ENCODE measurements around the gene TECPR1.
"Not testable (repeated sequence)": the region's sequence is repeated elsewhere in the genome, so short reads cannot be mapped to it uniquely, and the experiment has no call there.

TECPR1 gene

GRCh38 chr7:98227939-98228338 lies 24.1 kb downstream of the TECPR1 start:
- DNase-seq (ENCODE audit: low read depth in 4 of 4, low spot score in 1 of 4), result no peak

DNA sequence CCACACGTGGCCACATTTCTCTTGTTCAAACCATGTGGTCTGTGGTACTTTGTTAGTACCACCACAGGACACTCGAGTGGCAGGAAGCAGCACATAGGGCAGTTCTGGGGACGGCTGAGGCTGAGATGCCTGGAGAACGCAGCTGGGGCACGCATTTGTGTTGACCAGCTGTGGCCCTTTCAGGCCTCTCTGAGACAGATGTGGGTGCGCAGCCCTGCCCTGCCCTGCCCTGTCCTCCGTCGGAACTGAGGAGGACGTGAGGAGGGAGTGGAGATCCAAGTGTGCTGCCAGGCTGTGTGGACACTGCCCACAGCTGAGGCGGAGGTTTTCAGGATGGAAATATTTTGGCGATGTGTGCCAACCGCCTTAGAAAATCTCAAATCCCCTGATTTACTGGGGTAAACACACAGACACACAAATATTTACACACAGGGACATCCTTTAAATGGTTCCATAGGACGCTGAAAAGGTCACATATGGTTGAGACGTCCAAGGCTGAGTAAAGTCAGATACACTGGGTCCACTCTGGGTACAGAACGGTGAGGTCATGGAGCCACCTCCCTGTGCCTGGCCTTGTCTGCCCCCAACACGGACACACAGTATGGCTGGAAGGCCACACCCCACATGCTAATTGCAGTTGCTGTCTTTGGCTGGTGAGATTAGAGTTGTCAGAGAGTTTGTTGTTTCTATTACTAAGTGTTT lies 26.0 kb downstream of the TECPR1 start:
- no peak for DNase-seq (ENCODE audit: low read depth in 4 of 4, low spot score in 1 of 4)

DNA sequence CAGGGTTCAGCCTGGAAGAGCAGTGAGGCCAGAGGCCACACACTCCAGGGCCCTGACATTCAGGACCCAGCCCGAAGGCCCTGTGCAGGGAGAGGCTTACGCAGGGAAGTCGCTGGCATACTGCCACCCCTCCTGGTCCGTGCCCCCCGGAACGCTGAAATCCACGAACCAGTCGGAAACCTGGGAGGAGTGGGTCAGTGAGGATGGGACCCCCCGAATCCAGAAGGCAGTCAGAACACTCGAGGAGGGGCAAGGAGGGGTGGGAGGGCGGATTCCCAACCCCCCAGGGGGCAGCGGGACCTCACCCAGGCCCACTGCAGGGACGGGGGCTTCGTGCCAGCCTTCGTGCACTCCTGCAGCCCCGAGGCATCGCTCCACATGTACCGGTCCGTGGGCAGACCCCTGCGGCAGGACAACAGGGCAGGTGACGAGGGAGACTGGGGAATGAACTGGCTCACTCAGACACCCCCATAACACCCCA lies 27.3 kb downstream of the TECPR1 start:
- DNase-seq (ENCODE audit: low read depth in 4 of 4, low spot score in 1 of 4), result no peak

GRCh38 chr7:98223898-98224700 lies 27.9 kb downstream of the TECPR1 start:
- DNase-seq (ENCODE audit: low read depth in 4 of 4, low spot score in 1 of 4), result no peak

DNA sequence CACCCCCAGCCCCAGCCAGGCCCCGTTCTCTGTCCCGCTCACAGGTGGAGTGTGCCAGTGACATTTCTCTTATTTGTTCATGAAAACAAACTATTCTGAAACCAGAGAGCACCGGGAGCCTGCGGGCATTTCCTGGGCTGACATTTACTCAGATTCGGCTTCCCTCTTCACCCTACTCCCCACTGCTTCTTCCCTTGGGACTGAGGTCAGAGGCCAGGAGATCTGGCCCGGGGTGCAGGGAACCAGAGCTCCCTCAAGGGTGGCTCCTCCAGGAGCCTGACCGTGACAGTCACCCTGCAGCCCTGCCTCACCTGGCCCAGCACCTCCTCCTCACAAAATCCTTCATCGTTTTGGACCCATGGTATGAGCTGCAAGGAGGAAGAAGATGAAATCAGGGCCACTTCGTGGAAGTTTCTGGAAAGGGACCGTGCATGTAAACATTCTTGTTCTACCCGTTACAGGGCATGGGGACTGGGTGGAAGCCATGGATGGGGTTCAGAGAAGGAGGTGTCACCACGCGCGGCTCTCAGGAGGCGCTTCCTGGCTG lies 28.6 kb downstream of the TECPR1 start:
- no peak for DNase-seq (ENCODE audit: low read depth in 4 of 4, low spot score in 1 of 4)

DNA sequence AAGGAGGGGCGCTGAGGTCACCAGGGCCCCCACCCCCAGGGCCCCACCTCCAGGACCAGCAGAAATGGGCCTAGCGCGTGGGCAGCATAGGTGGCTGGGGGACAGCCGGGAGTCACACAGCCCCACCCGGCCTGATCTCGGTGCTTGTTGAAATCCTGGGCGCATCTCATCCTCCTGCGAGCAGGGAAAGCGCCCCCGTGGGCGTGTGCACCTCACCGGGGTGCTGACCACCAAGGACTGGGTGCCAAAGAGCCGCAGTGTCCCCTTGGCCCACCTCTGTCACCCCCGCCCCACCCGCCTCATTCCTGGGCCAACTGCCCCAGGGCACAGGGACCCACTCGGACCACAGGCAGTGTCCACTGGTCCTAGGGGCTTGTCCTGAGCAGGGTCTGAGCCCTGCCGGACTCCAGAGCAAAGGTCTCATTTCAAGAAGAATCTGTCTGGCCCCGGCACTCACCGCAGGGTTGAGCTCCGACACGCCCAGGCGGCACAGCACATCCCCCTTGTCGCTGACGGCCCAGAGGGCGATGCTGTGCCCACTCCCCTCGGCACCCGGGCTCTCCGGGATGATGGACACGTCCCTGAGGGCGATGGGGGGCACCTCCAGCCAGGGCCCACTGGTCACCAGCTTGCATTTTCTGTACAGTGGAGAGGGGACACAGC lies 29.4 kb downstream of the TECPR1 start:
- DNase-seq (ENCODE audit: low read depth in 4 of 4, low spot score in 1 of 4), result no peak

DNA sequence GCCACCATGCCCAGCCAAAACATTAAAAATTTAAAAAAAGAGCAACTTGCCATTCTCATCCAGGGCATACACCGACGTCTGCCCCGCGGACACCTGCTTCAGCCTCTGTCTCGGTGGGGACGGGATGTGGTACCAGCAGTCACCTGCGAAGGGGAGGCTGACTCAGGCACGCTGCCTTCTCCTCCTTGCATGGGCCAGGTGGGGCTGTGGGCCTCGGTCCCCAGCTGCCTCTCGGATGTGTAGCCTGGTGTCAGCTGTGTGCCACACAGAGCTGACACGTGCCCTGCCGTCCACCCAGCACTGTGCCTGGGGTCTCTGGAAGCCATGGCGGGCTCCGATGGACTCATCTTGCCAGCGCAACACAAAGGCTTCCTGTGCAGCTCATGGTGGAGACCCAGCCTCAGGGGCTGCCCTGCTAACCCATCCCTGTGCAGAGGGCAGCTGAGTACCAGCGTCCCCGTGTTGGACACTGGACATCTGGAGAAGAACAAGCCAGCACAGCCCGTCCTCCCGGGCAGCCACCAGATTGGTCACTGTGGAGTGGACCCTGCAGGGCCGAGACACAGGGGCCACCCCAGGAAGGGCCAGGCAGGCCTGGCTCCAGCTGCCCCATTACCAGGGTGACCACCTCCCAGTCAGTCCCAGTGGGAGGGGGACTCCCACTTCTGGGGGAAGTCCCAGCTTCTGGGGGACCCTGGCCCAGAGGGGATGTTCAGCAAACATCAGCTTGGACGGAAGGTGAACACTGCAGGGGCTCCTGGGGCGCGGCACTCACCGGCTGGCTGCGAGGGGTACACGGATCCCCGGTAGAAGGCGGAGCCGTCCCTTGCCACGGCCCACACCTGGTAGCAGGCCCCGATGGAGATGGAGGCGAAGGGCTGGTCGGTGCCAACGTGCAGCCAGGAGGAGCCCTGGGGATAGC lies 30.2 kb downstream of the TECPR1 start:
- DNase-seq (ENCODE audit: low read depth in 4 of 4, low spot score in 1 of 4), result no peak

DNA sequence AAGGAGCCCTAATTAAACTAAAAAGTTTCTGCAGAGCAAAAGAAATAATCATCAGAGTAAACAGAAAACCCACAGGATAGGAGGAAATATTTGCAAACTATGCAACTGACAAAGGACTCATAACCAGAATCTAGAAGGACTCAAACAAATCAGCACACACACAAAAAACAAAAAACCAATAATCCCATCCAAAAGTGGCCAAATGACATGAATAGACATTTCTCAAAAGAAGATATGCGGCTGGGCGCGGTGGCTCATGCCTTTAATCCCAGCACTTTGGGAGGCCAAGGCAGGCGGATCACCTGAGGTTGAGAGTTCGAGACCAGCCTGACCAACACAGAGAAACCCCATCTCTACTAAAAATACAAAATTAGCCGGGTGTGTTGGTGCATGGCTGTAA lies 32.6 kb downstream of the TECPR1 start:
- DNase-seq (ENCODE audit: low read depth in 4 of 4, low spot score in 1 of 4), result not testable (repeated sequence)

DNA sequence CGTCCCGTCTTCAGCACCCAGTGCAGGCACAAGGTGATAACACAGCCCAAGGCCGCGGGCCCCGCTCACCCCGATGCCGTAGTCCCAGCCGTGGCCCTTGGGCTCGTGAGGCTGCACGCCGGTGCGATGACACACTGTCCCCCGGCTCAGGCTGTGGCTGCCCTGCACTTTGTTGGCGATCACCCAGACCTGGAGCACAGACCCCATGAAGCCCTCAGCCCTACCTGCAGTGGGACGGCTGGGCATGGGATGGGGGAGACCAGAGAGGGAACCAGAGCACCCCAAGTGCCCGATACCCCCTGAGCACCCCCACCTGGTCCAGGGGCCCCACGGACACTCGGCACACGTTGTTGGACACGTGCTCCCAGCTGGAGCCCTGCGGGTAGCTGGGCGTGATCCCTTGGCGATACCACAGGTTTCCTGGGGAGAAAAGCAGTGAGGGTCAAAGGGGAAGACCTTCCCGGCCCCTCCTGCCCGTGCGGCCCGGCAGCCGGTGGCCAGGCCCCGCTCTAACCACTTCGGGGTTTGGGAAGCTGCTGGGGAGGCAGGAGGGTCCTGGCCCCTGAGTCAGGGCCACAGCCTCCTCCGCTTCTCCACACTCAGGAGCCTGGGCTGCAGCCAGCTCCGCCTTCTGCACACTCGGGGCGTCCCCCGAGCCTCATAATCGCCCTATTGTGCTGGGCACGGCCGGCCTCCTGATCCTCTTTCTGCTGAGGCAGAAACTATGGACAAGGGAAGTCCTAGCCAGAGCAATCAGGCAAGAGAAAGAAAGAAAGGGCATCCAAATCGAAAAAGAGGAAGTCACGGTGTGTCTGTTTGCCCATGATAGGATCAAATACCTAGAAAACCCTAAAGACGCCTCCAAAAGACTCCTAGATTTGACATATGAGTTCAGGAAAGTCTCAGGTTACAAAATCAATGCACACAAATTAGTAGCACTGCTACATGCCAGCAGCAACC lies 34.1 kb downstream of the TECPR1 start:
- DNase-seq (ENCODE audit: low read depth in 4 of 4, low spot score in 1 of 4), result no peak

DNA sequence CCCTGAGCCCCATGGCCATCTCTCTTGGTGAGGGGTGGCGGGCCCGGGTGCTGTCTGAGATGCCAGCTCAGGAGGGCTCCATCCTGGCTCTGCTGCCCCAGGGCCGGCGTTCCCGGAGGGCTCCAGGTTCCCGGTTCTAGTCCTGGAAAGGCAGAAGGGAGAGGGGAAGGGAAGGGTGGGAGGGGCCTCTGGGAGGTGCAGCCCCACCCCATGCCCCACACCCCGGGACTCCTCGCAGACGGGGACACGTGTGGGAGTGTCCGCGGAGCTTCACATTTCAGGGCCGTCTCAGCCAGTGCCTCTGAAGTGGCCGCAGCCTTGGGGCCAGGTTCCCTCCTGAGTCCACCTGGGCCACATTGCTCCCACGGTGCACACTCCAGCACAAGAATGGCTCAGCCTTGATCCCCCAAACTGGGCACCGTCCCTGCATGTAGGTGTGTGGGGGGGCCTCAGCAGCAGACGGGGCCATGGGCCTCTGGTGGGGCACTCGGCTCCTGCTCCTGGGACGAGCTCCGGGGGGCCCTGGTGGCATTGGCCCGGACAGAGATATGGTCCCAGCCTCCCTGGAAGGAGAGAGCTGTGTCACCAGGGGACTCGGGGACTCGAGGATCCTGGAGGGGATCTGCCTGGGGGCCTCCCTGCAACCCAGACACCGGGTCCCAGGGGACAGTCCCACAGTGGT lies 35.0 kb downstream of the TECPR1 start:
- no peak for DNase-seq (ENCODE audit: low read depth in 4 of 4, low spot score in 1 of 4)

GRCh38 chr7:98215561-98216495 lies 36.2 kb downstream of the TECPR1 start:
- DNase-seq (ENCODE audit: low read depth in 4 of 4, low spot score in 1 of 4), result no peak

DNA sequence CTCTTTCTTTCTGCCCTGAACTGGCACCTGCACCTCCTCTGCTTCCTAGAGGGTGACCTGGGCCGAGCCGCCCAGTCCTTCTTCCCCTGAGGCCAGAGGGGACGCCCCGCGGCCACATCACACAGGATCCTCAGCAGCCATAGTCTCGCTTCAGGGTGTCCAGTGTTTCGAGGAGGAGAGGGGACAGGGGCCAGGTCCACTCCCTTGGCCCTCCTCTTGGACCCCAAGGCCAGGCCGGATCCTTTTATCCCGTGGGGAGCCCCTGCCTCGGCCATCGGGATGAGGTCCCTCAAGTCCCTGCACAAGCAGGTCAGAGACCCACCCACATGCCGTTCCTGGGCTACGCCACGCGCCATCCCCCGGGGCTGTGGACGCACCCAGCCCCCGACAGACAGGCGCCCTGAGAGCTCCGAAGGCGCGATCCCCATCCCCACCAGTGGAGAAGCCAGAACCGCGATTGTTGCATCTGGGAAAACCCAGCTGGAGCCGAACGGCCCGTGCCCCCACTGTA lies 37.2 kb downstream of the TECPR1 start:
- no peak for DNase-seq (ENCODE audit: low read depth in 4 of 4, low spot score in 1 of 4)

GRCh38 chr7:98213888-98214810 lies 37.9 kb downstream of the TECPR1 start:
- DNase-seq (ENCODE audit: low read depth in 4 of 4, low spot score in 1 of 4), result no peak

DNA sequence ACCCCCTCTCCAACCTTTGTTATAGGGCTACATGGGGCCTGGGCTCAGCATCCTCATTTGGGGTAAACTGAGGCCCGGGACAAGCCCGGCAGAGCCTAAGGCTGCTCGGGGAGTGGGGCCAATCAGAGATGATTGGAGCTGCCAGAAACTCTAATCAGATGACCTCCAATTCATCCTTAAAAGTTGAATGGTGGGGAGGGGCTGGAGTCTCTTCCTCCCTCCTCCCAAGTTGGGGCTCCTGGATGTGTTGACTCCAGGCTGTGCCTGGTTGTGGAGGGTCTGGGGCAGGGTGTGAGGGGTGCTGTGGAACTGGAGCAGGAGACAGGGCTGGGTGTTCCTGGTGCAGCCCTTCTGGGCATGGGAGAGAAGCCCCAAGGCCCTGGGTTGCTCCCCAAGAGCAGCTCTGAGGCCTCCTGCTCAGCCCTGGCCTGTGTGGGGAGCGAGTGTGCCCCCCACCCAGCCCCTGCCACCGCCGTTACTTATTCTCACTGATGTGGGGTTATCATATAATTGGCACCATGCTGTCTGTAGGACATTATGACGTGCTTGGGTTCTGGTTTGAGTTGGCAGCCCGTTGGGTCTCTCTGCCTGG lies 38.6 kb downstream of the TECPR1 start:
- DNase-seq (ENCODE audit: low read depth in 4 of 4, low spot score in 1 of 4), result no peak

GRCh38 chr7:98212532-98213041 lies 39.4 kb downstream of the TECPR1 start:
- no peak for DNase-seq (ENCODE audit: low read depth in 4 of 4, low spot score in 1 of 4)

Measured in stimulated activated CD4-positive, alpha-beta T cell treated with anti-CD3 and anti-CD28 coated beads, Interleukin-1b, Interleukin-23, amount 100 ng/mL, for 24 hours (primary cell).